Fibroblast of skin of scalp (primary cell): ENCODE results near the gene MS4A6A.
"Not testable (repeated sequence)": the region's sequence is repeated elsewhere in the genome, so short reads cannot be mapped to it uniquely, and the experiment has no call there.

Source experiments
- DNase-seq: peaks from one replicate; pipeline ENCODE4 v3.0.0-alpha.2; 2013

Gene MS4A6A

DNA sequence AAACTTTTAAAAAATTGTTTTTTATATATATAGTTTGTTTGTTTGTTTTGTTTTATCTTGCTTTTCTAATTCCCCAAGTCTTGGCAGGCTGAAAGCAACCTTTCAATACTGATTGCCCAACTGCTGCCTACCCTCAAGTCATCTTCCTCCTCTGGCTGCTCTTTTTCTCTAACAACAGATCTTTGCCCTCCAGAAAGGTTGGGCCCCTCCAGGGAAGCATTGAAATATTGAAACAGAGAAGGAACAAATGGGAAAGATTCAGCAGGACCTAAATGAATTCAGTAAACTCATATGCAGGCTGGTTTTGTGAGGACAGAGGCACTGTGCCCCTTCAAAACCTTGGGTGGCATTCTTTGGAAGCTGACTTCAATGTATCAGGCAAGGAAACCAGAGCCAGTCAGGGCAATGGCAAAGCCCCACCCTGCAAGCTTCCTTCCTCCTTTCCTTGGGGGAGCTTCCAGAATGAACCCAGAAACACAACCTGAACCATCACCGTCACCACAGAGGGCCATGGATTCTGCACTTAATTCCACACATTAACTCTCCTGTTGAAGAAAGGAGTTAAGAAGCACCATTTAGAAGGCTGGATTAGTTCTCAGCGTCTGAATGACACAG, 815 bp upstream of the MS4A6A start:
- DNase-seq = no peak

DNA sequence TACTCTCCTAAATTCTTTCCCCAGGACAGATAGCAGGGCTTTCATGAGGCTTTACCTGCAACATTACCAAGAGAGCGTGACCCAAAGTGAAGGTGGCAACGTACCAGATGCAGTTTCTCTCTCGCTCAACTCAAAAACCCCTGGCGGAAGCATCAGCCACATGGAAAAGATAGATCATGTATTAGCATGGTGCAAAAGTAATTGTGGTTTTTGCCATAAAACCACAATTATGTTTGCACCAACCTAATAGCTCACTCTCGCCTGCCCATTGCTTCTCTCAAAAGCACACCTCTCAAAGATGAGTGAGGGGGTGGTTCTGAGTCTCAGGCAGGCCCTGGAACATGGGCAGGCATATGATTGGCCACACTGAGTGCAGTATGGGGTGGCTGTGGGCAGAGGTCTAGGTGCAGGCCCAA, 7.0 kb downstream of the MS4A6A start:
- no peak for DNase-seq

DNA sequence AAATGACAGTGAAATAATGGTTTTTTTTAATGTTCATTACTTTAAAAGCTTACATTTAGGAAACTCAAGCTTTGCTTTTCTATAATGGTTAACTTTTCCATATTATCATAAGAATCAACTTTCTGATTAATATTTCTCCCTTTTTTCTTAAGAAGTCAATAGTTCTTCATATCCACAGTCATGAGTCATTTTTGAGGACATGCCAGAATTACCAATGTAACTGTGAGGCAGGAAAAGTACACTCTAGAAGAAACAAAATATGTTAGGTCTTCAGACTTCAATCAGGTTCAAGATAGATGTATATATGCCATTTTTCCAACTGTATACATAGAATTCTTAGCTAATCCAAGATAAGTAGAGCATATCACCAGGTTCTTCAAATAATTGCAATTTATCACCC, 10.9 kb downstream of the MS4A6A start:
- DNase-seq = no peak

DNA sequence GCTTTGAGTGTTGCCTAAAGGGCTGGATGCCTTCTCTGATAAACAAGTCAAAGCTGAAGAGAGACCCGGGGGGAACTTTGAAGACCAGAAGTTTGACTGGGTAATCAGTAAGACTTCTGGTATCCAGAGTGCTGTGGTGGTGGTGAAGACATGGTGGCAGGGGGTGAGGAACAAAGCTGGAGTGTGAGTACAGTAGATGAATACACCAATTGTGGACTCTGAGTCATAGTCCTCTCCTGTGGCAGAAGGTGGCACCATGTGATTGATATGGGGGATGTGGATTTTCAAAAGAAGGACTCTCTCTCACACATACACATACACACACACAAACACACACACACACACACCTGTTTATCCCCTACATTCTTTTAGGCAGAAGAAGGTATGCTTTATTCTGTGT, 12.3 kb downstream of the MS4A6A start:
- DNase-seq = no peak

DNA sequence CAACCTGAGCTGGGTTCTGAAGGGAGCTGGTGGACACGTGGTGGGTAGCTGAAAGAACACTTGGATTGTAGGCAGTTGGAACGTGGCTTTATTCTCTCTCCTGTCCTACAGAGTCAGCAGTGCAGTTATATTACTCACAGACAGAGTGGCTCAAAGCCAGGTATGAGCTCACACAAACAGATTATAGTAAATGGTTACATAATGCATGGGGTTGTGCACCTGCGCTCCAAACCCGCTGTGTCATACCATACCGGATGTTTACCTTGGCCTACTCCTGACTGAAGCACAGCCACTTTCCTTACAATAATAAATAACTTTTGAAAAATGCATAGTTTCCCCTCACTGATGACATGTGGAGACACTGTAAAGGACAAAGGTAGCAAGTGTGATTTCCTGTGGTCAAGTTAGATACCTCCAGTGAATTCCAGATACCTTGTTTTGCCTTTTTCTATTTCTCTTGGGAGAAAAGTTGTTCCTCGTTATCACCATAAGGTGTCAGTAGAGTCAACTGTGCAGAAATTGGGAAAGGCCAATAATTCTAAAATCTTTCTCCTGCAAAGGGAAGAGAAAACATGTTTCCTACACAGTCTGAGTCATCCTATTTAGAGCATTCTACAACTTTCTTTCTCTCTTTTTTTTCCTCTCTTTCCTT, 13.5 kb downstream of the MS4A6A start:
- DNase-seq = no peak

DNA sequence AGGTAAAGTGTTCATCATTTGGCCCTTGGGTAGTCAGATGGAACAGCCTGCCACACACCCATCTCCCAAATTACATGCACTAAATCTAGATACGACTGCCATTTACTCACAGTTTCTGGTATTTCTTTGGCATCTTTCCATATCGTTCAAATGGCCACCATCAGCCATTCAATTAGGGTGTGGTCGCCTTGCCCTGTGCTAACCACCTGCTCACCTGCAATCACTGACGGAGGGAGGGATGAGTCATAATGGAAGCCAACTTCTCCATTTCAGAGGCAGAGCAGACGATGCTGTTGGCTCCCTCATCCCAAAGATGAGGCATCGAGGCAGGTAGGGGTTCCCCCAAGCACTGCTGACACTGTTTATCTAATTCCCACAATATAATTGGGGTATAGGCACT, 14.6 kb downstream of the MS4A6A start:
- no peak for DNase-seq

DNA sequence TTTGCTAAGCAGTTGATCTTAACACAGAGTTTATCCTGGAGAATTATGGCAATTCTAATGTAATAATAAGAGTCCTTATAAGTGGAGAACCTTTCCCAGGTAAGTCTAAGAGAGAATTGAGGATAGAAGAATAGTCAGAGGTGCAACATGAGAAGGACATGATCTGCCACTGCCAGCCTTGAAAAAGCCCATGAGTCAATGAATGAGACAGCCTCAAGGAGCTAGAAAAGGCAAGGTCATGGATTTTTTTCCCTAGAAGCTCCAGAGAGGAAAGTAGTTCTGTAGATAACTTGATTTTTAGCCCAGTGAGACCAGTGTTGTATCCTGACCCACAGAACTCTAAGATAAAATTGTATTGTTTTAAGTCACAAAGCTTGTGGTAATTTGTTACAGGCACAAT, 16.9 kb downstream of the MS4A6A start:
- no peak for DNase-seq

DNA sequence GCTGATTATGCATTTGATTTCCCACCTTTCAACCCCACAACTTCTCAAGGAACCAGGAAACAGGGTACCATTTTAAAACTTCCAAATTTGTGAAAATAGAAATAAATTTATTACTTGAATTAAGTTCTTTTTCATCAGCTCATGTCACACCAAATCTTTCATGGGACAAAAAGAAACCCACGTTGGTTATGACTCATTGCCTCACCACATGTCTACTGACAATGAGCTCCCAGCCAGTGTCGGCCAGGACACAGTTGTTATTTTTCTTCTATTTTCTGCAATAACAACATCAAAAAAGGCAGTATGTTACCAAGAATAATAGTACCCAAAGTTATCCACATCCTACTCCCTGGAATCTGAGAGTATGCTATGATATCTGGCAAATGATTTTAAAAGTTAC, 17.3 kb downstream of the MS4A6A start:
- no peak for DNase-seq

DNA sequence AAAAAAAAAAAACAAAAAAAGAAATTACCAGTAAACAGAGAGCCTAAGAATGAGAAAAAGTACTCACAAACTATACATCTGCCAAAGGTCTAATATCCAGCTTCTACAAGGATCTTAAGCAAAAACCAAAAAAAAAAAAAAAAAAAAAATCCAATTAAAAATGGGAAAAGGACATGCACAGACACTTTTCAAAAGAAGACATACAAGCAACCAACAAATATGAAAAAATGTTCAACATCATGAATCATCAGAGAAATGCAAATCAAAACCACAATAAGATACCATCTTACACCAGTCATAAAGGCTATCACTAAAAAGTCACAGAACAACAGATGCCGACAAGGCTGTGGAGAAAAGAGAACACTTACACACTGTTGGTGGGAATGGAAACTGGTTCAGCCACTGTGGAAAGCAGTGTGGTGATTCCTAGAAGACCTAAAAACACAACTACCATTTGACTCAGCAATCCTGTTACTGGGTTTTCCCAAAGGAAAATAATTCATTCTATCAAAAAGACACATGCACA, 18.3 kb downstream of the MS4A6A start:
- DNase-seq = no peak

DNA sequence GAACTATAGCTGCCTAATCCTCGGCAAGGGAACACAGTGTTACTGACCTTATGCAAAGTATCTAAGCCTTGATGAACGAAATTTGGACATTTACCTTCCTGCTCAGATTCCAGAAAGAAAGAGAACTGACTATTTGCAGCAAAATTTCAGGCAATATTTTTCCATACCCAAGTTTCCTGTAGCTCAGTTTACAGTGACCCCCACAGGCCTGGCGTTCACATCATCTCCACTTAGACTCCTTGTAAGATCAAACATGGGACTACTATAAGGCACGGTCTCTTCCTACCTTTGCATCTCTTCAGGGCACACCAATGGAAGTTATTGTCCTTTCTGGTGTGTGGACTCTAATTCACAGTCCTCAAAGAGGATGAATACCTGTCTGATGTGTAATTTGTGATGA, 21.1 kb downstream of the MS4A6A start:
- DNase-seq = no peak

DNA sequence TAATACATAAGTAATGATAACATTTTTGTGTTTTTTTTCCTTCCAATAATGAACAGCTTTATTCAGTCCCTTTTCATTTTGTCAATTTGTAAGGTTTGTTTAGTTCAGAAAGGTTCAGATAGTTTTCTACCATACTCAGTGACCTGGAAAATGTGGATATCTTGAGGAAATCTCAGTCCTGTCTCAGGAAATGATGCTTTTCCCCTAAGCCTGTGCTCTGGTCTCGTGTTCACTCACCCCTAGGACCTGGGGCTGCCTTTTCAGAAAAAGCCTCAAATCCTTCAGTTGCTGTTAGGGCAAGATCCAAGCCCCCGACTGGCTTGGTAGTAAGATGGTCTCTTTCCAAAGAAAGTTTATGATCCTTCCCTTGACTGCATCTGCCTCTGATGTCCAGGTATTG, 21.8 kb downstream of the MS4A6A start:
- DNase-seq = no peak

DNA sequence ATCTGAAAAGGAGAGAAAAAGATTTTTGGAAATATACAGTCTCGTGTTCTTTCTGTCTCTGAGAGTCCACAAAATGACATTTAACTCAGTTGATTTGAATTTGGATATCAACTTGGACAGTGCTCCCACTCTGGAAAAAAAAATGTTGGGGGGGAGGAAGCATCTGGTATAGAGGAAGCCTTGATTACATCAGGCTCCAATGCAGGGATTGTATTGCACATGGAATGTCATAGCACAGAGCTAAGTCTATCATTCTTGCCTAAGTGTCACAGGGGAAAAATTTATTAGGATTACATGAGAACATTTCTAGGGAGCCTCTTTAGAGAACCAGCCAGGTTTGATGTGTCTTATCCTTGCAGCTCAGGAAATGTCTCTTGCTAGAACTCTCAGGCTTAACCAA, 23.0 kb downstream of the MS4A6A start:
- no peak for DNase-seq

DNA sequence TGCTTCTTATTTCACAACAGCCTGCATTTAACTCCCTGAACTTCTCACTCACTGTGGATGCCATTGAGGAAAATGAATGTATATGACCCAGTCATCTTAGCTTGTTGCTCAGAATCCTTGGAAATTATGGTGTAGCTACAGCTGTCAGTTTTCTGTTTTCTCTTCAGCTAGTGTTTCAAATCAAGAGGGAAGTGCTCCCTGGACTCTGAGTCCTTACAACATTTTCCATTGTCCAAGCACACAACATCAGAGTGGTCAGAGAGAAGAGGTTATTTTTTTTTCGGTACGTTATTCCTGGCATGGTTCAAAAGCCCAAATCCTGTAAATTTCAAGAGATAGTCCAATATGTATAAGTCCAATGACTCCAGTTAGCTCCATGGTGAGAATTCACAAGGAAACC, 23.6 kb downstream of the MS4A6A start:
- DNase-seq = no peak

DNA sequence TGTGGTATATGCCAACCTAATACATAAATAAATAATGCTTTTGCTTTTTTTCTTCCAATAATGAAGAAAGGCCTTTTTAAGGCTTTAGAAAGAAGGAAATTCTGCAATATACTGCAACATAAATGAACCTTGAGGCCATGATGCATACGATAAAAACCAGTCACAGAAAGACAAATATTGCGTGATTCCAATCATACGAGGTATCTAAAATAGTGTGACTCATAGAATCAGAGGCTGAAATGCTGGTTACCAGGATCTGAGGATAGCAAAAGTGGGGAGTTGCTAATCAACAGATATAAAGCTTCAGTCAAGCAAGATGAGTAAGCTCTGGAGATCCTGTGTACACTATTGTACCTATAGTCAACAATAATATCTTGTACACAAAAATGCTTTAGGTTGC, 24.2 kb downstream of the MS4A6A start:
- no peak for DNase-seq

DNA sequence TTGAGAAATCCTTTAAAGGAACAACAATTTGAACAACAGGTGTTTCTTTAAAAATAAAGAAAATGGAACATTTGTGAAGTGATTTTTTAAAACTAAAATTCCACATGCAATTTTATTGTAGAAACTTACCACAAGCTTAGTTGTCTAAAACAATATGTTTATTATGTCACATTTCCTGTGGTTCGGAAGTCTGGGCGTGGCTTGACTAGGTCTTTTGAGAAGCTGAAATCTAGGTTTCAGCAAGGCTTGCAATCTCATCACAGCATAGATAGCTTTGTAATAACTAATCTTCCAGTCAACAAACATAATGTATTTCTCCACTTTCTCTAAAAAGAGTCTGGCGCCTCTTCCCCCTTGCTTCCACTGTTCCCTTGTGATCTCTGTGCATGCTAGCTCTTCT, 27.0 kb downstream of the MS4A6A start:
- DNase-seq = no peak

DNA sequence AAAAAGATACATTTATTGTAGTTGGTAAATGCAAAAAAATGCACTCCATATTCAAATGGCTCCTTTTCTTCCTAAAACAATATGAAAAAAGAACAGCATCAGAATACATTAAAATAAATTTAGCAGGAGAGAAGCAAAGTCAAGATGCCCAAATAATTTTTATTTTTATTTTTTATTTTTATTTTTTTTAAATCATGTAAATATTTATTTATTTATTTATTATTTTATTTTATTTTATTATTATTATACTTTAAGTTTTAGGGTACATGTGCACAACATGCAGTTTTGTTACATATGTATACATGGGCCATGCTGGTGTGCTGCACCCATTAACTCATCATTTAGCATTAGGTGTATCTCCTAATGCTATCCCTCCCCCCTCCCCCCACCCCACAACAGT, 30.2 kb downstream of the MS4A6A start:
- DNase-seq = not testable (repeated sequence)

DNA sequence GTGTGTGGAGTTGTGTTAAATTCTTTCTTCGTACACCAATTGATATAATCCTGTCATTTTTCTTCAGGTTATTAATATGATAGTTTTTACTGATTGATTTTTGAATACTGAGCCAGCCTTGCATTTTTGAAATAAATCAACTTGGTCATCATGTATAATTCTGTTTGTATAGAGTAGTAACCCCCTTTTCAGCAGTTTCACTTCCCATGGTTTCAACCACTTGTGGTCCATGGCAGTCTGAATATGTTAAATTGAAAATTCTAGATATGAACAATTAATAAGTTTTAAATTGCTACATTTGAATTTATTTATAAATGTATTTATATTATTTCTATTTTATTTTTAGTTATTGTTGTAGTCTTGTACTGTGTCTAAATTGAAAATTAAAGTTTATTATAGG, 32.6 kb downstream of the MS4A6A start:
- DNase-seq = no peak

DNA sequence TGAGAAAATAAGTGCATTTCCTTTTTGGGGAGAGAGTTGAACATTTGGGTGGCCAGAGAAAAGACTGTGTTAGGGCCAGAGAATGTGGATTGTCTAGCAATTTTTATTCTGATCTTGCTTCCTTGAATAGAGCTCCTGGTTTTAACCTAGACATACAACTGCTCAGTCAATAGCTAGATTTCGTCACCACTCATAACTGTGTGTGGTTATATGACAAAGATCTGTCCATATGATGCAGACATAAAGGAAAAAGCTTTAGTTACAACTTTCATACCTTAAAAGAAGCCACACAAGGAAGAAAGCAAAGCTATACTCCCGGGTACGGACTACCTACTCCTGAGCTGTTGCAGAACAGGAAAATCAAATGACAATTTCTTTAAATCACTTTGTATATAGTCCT, 37.2 kb downstream of the MS4A6A start:
- DNase-seq = no peak

DNA sequence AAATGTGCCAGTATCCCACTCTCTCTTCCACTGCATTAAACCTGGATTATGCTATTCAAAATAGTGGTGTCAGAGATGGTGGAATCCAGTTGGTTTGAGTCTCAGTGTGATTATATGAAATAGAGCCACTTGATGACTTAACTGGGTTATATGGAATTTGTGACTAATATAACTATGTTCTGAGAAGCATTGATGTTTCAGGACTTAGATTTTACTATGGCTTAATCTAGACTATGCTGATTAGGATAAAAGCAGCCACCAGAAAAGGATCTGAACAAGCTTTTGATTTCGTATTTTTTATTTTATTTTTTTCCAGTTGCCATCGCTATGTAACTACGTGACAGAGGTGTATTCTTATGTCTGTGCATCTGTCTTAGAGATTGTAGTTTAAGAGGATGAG, 39.1 kb downstream of the MS4A6A start:
- DNase-seq = no peak

DNA sequence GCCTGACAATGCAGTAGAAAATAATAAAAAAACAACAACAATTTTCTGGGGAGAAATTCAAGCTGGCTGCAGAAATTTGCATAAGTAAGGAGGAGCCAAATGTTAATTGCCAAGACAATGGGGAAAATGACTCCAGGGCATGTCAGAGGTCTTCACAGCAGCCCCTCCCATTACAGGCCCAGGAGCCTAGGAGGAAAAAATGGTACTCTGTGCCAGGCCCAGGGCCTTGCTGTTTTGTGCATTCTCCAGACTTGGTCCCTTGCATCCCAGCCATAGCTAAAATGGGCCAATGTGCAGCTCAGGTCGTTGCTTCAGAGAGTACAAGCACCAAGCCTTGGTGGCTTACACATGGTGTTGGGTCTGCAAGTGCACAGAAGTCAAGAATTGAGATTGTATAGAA, 49.0 kb downstream of the MS4A6A start:
- DNase-seq = no peak

DNA sequence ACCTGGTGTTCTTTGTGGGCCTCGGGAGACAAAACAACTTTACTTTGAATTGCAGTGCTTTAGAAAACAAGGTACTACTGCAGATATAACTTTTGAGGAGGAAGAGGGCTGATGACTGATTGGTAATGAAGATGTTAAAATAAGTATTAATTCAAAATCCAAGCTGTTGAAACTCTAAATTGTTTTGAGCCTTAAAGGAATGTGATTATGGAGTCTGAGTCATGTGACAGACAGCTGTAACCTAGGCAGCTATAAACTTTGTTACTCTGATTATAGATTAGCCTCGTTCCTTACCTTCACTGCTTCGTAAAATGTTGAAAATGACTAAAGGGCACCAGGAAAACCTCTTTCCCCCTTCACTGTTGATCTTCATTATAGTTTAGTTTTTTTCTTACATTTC, 51.0 kb downstream of the MS4A6A start:
- DNase-seq = no peak

DNA sequence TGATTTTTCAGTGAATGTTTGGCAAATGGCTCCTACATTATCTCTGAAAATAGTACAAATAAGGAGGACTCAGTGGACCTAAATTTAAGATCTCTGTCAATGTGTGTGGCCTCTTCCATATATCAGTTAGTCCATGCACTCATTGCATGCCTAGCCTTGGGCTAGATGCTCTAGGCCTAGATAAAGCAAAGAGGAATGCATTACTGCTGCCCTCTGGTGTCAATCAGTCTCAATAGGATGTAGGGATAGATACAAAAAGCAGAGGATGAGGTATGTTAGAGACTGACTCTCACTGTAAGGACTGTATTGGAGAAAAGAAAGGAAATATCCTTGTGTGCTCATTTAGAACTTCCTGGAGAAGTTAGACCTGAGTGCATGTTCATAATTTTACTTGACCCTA, 52.4 kb downstream of the MS4A6A start:
- no peak for DNase-seq

DNA sequence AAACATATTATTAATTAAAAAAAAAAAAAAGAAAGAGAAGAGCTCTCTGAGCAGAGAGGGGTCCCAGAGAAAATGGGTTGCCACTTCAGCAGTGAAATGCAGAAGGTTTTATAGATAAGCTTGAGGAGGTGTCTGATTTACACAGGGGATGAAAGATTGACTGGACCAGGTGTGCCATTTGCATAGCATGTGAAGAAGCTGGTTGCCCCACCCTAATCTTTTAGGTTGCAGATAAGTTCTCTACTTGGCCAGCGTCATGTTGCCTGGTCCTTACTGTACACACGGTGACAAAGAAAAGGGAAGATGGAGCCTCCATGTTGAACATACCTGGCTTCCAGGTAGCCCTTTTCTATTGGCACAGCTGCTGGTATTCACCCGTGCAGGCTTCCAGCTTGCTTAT, 53.0 kb downstream of the MS4A6A start:
- no peak for DNase-seq

DNA sequence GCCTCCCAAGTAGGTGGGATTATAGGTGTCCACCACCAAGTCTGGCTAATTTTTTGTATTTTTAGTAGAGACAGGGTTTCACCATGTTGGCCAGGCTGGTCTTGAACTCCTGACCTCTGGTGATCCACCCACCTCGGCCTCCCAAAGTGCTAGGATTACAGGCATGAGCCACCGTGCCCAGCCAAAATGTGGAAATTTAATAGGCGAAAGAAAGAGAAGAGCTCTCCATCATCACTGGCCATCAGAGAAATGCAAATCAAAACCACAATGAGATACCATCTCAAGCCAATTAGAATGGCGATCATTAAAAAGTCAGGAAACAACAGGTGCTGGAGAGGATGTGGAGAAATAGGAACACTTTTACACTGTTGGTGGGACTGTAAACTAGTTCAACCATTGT, 54.0 kb downstream of the MS4A6A start:
- not testable (repeated sequence) for DNase-seq

DNA sequence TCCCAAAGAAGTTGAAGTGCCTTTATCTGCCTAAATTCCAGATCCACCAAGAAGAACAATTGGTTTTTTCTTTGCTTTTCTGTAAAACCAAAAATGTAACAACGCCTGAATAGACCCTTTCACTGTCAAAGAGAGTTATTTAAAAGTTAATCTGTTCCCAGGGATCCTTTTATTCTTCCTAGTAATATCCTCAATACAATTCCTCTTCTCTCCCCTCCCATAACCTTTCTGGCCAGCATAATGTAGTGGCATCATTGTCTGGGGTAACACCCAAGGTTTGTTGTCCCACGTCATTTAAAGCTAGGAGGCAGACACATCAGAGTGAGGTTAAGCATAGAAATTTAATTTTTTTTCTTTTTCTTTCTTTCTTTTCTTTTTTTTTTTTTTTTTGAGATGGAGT, 54.5 kb downstream of the MS4A6A start:
- DNase-seq = no peak
